ENCODE results near the gene POLR3B. TPM values are rescaled to one million over a fixed set of nuclear protein-coding genes. Genes with fewer than 3 reads are reported as not detected.
"Not testable (repeated sequence)": the region's sequence is repeated elsewhere in the genome, so short reads cannot be mapped to it uniquely, and the experiment has no call there.

POLR3B gene
- polyA plus RNA-seq, 12 donors = 8.2 to 15.2 (median 14.3) TPM; not detected in 1

- DNase-seq = peak; percentile 21
These were observed 16.3 kb upstream of the POLR3B start for GRCh38 chr12:106341086-106341877.

DNA sequence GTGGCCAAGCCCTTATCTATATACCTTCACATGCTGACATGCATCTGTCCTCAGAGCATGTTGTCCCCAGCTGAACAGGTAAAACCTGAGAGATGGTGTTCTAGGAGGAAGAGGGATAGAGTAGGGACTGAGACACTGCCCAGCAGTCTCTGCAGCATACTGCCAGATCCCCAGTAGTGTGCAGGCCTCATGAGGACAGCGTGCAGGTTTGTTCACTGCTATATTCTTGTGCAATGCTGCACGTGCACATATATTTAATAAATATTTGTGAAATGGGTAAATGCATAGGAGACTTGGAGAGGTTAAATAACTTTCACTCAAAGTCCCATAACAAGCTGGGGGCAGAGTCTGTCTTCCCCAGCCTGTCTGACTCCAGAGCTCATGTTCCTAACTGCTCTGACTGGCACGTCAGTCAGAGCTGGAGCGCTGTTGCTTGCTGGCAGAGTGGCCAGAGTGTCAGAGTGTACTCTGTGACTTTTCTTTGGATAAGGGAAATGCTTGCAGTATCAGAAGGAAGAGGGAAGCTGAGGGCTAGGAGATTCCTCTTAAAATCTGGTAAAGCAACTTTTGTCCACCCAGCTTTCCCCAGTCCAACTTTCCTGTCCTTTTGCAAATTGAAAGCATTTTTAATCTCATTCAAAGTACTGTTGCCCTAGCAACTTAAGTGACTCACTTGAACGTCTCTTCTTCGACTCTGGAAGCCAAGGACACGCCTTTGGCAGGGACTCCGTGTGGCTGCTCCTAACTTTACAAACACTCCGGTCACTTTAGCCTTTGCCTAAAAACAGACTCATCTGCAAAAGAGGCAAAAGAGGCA is 14.9 kb upstream of the POLR3B start:
- DNase-seq = peak; percentile 87

- DNase-seq = no peak
These were observed 14.4 kb upstream of the POLR3B start for GRCh38 chr12:106343214-106343528.

DNA sequence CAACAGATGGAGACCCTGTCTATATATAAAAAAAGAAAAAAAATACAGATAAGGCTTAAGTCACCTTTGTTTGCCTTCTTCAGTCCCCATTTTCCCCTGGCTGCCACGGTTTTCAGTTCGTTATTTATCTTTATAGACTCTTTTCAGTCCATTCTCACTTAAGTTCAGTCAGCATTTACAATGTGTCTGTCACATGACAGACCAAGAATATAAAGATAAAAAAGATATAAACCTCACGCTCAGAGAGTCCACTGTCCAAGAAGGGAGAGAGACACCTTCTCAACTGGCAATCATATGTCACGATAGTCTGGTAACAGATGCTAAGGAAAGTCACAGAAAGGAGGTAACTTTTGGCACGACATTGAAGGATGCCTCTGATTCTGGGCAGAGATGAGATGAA is 13.4 kb upstream of the POLR3B start:
- no peak for DNase-seq

DNA sequence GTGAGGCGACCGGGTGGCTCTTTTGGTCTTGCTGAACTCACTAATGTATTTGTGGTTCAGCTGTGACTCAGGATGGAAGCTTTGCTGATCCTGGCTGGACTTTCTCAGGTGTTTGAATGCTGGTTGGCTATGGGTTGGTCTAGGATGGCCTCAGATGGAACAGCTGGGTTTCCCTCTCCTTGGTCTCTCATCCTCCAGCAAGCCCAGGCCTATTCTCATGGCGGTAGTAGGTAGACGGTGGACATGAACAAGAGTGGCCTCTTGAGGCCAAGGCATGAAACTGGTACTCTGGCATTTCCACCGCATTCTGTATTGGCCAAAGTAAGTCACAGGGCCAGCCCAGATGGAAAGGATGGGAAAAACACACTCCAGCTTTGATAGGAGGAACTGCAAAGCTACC is 11.8 kb upstream of the POLR3B start:
- no peak for DNase-seq

DNA sequence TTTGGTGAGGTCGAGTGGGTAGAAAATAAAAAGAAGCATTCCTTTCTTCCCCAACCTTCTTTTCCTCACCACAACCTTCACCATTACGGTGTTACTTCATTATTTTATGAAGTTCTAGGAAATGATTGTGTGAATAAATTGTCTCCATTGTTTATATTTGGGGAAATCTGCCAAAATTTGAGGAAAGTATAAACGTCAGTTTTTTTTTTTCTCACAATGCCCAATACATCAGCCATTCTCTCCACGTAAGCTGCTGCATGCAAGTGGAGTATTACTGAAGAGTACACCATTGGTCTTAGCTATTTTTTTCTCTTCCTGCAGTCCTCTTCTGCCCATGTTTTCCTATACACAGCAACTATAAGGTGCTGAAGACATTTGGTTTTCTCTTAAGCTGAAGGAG is 9.1 kb upstream of the POLR3B start:
- no peak for DNase-seq

DNA sequence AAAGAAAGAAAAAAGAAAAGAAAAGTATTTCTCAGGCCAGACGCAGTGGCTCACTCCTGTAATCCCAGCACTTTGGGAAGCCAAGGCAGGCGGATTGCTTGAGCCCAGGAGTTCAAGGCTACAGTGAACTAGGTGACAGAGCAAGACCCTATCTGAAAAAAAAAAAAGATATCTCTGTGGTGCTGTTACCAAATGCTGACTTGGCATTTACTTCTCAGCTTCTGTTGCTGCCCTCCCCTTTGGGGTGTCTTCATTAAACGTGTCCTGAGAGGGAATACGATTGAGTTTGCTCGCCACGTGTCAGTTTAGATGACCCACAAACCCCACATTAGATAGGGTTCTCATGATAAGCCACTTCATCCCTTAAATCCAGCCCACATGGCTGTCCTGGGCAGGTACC is 4.4 kb upstream of the POLR3B start:
- DNase-seq = no peak

DNA sequence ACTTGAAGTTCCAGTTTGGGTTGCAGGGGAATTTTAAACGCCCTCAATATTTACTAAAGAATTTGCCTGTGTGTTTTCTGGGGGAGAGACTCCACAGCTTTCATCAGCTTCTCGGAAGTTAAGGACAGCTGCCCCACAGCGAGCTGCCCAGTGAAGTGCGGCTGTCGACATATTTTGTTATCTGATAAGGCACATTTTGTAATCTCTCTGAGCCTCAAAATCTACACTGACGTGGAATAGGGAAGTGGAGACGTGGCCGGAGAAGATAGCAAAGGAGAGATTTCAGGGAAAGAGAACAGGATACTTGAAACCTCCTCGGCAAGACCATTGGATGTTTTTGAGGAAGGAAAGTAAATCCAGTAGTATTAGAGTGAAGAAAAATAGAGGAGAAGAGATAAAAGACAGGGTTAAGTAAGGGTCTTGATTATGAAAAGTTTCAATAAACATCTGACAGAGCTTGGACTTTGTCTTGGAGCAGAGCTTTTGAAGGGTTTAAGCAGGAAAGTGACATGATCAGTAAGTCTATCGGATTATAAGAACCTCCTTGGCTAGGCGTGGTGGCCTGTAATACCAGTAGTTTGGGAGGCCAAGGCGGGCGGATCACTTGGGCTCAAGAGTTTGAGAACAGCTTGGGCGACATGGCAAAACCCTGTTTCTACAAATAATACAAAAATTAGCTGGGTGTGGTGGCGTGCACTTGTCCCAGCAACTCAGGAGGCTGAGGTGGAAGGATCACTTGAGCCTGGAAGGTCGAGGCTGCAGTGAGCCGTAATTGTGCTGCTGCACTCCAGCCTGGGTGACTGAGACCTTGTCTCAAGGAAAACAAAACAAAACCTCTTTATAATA is 1.1 kb downstream of the POLR3B start:
- no peak for DNase-seq

DNA sequence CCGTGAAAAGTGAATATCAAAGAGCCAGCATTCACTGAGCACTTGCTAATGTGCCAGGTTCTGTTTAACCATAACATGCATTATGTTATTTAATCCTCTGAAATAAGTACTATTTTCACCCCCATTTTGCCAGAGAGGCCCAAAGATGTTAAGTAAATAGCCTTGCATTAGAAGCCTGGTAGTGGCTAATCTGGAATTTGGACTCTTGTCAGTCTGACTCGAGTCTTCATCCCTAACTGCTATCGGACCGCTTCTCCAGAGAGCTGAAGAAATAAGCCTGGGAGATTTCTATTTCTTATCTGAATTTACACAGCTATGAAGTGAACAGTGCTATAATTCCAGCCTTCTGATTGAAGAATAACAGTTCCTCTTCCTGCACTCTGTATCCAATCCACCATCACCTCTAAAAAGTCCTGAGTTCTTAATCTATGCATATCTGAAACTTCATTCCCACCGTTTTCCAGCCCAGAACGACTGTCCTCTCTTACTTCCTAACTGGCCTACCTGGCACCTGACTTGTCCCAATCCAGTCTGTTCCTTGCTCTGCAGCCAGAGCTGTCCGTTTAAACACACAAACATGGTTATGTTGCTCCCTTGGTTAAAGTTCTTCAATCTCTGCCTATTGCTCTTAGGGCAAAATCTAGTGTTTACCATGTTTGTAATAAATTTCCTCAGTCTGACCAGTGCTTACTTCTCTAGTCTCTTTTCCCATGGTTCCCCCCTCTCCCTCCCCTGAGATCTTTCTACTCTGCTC is 2.3 kb downstream of the POLR3B start:
- DNase-seq = no peak

- DNase-seq = no peak
These were observed 2.9 kb downstream of the POLR3B start for GRCh38 chr12:106360400-106360994.

DNA sequence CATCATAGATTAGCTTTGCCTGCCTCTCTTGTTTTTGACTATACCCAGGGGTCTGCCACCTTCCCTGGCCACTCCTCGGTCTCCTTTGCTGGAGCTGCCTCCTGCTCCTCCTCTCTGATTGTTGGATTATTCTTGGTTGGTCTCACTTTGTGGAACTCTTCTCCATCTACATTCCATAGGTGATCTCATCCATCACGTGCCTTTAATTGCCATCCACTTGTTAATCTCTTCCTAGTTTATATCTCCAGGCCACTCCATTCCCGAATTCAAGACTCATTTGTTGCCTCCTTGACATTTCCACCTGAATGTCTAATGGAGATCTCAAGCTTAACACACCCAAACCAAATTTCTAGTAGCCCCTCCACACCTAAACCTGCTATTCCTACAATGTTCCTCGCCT is 5.4 kb downstream of the POLR3B start:
- DNase-seq = no peak

DNA sequence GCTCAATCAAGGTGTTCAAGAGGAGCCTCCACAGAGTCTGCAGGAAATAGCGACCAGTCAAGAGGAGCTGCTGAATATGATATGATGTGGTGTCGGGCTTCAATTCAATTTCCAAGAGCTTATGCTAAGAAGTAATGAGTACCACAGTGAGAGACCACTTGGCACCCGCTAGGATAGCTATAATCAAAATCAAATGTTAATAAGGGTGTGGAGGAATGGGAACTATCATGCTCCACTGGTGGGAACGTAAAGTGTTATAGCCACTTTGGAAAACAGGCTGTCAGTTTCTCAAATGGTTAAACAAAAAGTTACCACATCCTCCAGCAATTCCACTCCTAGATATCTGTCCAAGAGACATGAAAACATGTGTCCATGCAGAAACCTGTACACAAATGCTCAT is 6.7 kb downstream of the POLR3B start:
- DNase-seq = no peak

DNA sequence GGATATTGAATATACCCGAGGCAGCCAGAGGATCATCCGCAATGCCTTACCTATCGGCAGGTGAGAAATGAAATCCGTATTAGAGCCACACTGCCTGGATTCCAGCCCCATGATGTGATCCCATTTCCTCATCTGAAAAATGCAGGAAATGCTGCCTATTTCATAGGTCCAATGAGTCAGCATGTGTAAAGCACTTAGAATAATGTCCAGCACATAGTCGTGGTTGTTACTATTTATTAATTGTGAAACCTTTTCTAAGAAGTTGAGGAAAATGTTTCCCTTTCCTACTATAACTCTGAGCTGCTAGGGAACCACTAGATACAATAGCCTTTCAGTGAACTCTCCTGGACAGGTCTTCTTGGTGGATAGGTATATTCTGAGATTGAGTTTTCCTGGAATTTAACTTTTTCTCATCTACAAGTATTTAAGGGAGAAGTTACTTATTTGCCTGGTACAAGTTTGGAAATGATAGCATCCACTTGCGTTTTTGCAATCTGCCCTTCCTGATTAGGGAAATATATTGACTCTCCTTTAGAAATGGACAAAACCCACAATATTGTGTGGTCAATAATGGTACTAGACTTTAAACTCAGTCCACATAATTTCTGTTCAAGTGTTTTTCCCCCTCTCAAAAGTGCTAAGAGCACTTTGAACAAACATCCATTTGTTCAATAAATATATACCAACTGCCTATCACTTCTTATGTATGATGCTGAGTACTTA is 12.2 kb downstream of the POLR3B start:
- no peak for DNase-seq

DNA sequence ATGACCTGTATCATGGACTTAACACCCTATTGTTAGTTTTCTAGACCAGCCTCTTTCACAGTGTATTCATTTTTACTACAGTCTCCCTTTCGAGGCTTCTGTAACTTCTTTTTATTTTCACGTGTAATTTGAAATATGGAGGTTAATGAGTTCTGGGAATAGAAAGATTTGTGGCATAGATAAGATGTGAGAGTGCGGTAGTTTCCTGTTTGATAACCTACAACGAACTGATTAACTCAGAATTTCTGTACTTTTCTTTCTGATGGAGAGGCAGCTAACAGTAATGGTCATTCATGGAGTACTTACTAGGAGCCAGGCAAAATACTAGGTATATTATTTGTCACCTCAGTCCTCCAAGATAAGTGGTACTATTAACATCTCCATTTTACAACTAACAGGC is 21.2 kb downstream of the POLR3B start:
- DNase-seq = no peak

GRCh38 chr12:106380954-106381353 is 23.4 kb downstream of the POLR3B start:
- no peak for DNase-seq

GRCh38 chr12:106381866-106382265 is 24.3 kb downstream of the POLR3B start:
- not testable (repeated sequence) for DNase-seq

- DNase-seq = no peak
These were observed 29.4 kb downstream of the POLR3B start for GRCh38 chr12:106386813-106387535.

DNA sequence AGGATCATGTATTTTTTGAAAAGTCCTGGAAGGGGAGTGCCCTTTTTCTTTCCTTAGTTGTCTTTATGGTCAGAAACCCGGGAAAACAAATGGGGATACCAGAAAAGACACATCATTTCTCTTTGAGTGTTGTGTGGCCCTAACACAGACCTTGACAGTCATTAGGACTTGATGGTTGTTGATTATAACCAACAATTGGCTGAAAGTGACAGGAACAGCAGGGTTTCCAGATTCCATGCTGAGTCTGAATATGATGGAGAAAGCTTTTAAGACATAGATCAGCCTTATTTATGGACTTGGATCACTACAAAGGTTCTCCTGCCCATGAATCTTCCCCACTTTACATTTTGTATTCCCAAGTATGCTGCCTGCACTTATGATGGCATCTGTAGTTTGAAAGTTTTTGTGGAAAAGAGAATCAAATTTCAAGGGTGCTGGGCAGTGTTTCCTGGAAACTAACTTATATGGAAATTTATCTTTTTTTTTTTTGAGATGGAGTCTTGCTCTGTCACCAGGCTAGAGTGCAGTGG is 30.4 kb downstream of the POLR3B start:
- DNase-seq = no peak

GRCh38 chr12:106389151-106389550 is 31.6 kb downstream of the POLR3B start:
- DNase-seq = peak; percentile 10

- no peak for DNase-seq
These were observed 35.2 kb downstream of the POLR3B start for GRCh38 chr12:106392759-106393158.

All from muscle of arm (tissue), 12 donors.